K562 (cell line): ENCODE data around the gene TLCD1. TPM values are rescaled to one million over a fixed set of nuclear protein-coding genes. Genes with fewer than 3 reads are reported as not detected.
A peak's percentile ranks its signal among the peaks of the same experiment; 100 is the strongest.

ENCODE experiments used
- BCOR ChIP-seq: fragments of 450-650 bp; IDR thresholded peaks from 2 replicates; pipeline ENCODE4 v1.6.1; 2016
- DMBX1 ChIP-seq: fragments of 250-450 bp; sonication (Bioruptor Pico); IDR thresholded peaks from 2 replicates; pipeline ENCODE4 v1.8.0; 2022; ENCODE audit warnings: inconsistent platforms, mild to moderate bottlenecking, moderate library complexity, borderline replicate concordance
- ETS2 ChIP-seq: IDR thresholded peaks from 2 replicates; pipeline ENCODE4 v1.6.1; 2016; ENCODE audit warnings: borderline replicate concordance, missing genetic modification characterization, mild to moderate bottlenecking, moderate library complexity, missing compliant biosample characterization; ENCODE audit not compliant: poor library complexity, severe bottlenecking
- EWSR1 ChIP-seq: fragments of 450-650 bp; IDR thresholded peaks from 2 replicates; pipeline ENCODE4 v1.6.1; 2018; ENCODE audit warnings: borderline replicate concordance, mild to moderate bottlenecking, low read depth, moderate library complexity; ENCODE audit not compliant: partially characterized antibody
- GABPB1 ChIP-seq: sonication (generic); formaldehyde crosslinking; IDR thresholded peaks from 2 replicates; pipeline ENCODE4 v1.8.0; 2022; ENCODE audit warnings: mild to moderate bottlenecking, missing genetic modification reagents
- TCFL5 ChIP-seq: fragments of 250-450 bp; sonication (Bioruptor Pico); conservative IDR thresholded peaks from 2 replicates; pipeline ENCODE4 v1.6.1; 2021; ENCODE audit warnings: mild to moderate bottlenecking, moderate library complexity, matching md5 sums
- TEAD4 ChIP-seq, 2 experiments: sonication (generic) in 1 of 2; formaldehyde crosslinking in 1 of 2; IDR thresholded peaks; 2 replicates each; pipeline versions ENCODE4 v1.6.1 to v1.8.0; 2012 to 2022; ENCODE audit warnings: borderline replicate concordance in 1 of 2, inconsistent platforms in 1 of 2, low read length in 1 of 2, mild to moderate bottlenecking in 1 of 2, missing genetic modification reagents in 1 of 2
- YBX1 ChIP-seq: fragments of 450-650 bp; IDR thresholded peaks from 2 replicates; pipeline ENCODE4 v1.7.1; 2016; ENCODE audit warnings: mild to moderate bottlenecking
- ZBTB1 ChIP-seq: sonication (generic); formaldehyde crosslinking; IDR thresholded peaks from 2 replicates; pipeline ENCODE4 v1.8.1; 2023; ENCODE audit warnings: missing genetic modification reagents, low read depth, mild to moderate bottlenecking, borderline replicate concordance
- ZBTB2 ChIP-seq: fragments of 450-650 bp; IDR thresholded peaks from 2 replicates; pipeline ENCODE4 v1.6.1; 2016; ENCODE audit warnings: antibody characterized with exemption
- ZBTB40 ChIP-seq, 2 experiments: fragments of 450-650 bp in 1 of 2; sonication (generic) in 1 of 2; formaldehyde crosslinking in 1 of 2; IDR thresholded peaks; 2 replicates each; pipeline versions ENCODE4 v1.7.1 to v1.9.0; 2016 to 2022; ENCODE audit warnings: inconsistent platforms in 1 of 2, mild to moderate bottlenecking in 1 of 2, missing genetic modification reagents in 1 of 2
- ZNF143 ChIP-seq: sonication (generic); formaldehyde crosslinking; IDR thresholded peaks from 2 replicates; pipeline ENCODE4 v1.9.0; 2022; ENCODE audit warnings: mild to moderate bottlenecking, missing genetic modification reagents
- ZNF184 ChIP-seq: sonication (generic); formaldehyde crosslinking; IDR thresholded peaks from 2 replicates; pipeline ENCODE4 v1.5.0; 2020; ENCODE audit warnings: missing genetic modification reagents
- ZNF282 ChIP-seq: sonication (generic); formaldehyde crosslinking; IDR thresholded peaks from 2 replicates; pipeline ENCODE4 v1.8.1; 2023; ENCODE audit warnings: missing genetic modification reagents
- ZNF699 ChIP-seq: fragments of 250-450 bp; sonication (Bioruptor Pico); IDR thresholded peaks from 2 replicates; pipeline ENCODE4 v1.8.0; 2021; ENCODE audit warnings: mild to moderate bottlenecking, moderate library complexity; ENCODE audit not compliant: insufficient replicate concordance
- ZNF778 ChIP-seq: fragments of 450-650 bp; formaldehyde crosslinking; IDR thresholded peaks from 2 replicates; pipeline ENCODE4 v1.4.0; 2020; ENCODE audit warnings: mild to moderate bottlenecking, moderate library complexity
- polyA plus RNA-seq, 8 experiments: library from polyadenylated mRNA; depleted of rRNA in 4 of 8; stranded (reverse) in 5 of 8; unstranded in 3 of 8; fragments of >200 nt; fragmentation: Nextera tagmentation in 2 of 8; fragmentation: Illumina TruSeq in 1 of 8; extraction: Ambion mirVana in 2 of 8; extraction: Trizol in 1 of 8; gene quantifications; 2 replicates each; pipeline versions ENCODE4 v1.2.1 to v1.2.3, GENCODE V29; 2011 to 2014; ENCODE audit warnings: inconsistent platforms in 1 of 8, missing spikeins in 1 of 8
- total RNA-seq, 7 experiments: library from RNA; depleted of rRNA in 6 of 7; stranded (reverse); fragments of >200 nt in 6 of 7; fragmentation: Illumina TruSeq in 2 of 7; extraction: Trizol in 2 of 7; gene quantifications; 2 replicates each; pipeline versions ENCODE4 v1.2.1 to v1.2.3, GENCODE V29; 2011 to 2021; ENCODE audit warnings: low replicate concordance in 1 of 7

Gene TLCD1
- total and polyA plus RNA-seq, 9 of the 15 experiments (the other 6 are each of a cell fraction or from before 2014, with no cell fraction given), result 6.8 to 37.7 (median 21.7) TPM

GRCh38 chr17:28728364-28729200 lies 2.5 kb upstream of the TLCD1 start, which contains the start of gene NEK8 (continued):
- TF ChIP-seq ZBTB1 (CRISPR knock-in tag) (0 out of 2 replicates have a peak, but pooled peaks have one; percentile 15), ZNF699 (CRISPR knock-in tag) (no peak), ZNF184 (no peak), YBX1 (no peak), ZNF143 (CRISPR knock-in tag) (peak; percentile 47), ZNF778 (CRISPR knock-in tag) (no peak), ZBTB40 (IDR thresholded peaks at IDR 0.05) (peak; percentile 80), ZBTB40 (CRISPR knock-in tag; IDR thresholded peaks at IDR 0.05) (no peak), ZBTB2 (peak; percentile 88), DMBX1 (no peak), BCOR (0 out of 2 replicates have a peak, but pooled peaks have one; percentile 2), ETS2 (no peak), GABPB1 (CRISPR knock-in tag) (peak; percentile 85; the same call in 1 of the 2 replicates), TCFL5 (CRISPR knock-in tag) (no peak), TEAD4 (IDR thresholded peaks at IDR 0.05; ENCODE audit: low read length) (peak; percentile 34; the same call in 1 of the 2 replicates), TEAD4 (CRISPR knock-in tag; IDR thresholded peaks at IDR 0.05; ENCODE audit: borderline replicate concordance) (no peak), ZNF282 (CRISPR knock-in tag) (no peak), EWSR1 (no peak)
